Measurements from ENCODE around the gene SPCS2.

GRCh38 chr11:74902342-74902741 is 46.7 kb upstream of the SPCS2 start:
- TF ChIP-seq POLR2AphosphoS5 (IDR thresholded peaks at IDR 0.05) (no peak), EZH2 (IDR thresholded peaks at IDR 0.05; ENCODE audit: borderline replicate concordance, insufficient read depth, low read length, poor library complexity, severe bottlenecking) (no peak), EP300 (conservative IDR thresholded peaks at IDR 0.05; ENCODE audit: poor library complexity, severe bottlenecking) (no peak)
- TF ChIP-seq, protein P1, sequence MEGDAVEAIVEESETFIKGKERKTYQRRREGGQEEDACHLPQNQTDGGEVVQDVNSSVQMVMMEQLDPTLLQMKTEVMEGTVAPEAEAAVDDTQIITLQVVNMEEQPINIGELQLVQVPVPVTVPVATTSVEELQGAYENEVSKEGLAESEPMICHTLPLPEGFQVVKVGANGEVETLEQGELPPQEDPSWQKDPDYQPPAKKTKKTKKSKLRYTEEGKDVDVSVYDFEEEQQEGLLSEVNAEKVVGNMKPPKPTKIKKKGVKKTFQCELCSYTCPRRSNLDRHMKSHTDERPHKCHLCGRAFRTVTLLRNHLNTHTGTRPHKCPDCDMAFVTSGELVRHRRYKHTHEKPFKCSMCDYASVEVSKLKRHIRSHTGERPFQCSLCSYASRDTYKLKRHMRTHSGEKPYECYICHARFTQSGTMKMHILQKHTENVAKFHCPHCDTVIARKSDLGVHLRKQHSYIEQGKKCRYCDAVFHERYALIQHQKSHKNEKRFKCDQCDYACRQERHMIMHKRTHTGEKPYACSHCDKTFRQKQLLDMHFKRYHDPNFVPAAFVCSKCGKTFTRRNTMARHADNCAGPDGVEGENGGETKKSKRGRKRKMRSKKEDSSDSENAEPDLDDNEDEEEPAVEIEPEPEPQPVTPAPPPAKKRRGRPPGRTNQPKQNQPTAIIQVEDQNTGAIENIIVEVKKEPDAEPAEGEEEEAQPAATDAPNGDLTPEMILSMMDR (IDR thresholded peaks at IDR 0.05; ENCODE audit: poor library complexity, severe bottlenecking) = no peak

Measured in neural cell (in vitro differentiated cells).